Inflammatory macrophage treated with lipopolysaccharide for 1 hour (primary cell): ENCODE measurements around the gene HECW1.
"Not testable (repeated sequence)": the region's sequence is repeated elsewhere in the genome, so short reads cannot be mapped to it uniquely, and the experiment has no call there.

Experiments
- DNase-seq, 2 donors: peaks; one replicate each; pipeline ENCODE4 v3.0.0-alpha.2; 2020 to 2022

HECW1 gene

DNA sequence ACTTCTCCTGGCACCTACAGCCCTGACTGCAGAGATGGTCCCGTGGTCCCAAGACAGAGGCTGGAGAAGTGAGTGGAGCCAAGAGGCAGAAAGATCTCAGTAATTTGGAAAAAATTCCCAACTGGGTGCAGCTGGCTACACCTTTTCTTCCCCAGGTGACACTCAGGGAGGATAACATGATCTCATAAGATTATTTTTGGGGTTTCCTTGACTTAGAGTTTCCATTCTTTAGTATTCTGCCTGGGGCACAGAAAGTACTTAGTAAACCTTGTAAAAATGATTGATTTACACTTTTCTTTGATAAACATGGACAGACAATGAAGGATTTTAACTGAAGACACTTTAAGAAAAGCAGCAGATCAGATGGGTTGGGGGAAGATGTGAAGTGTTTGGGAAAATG is 38.6 kb downstream of the HECW1 start:
- DNase-seq: no peak

DNA sequence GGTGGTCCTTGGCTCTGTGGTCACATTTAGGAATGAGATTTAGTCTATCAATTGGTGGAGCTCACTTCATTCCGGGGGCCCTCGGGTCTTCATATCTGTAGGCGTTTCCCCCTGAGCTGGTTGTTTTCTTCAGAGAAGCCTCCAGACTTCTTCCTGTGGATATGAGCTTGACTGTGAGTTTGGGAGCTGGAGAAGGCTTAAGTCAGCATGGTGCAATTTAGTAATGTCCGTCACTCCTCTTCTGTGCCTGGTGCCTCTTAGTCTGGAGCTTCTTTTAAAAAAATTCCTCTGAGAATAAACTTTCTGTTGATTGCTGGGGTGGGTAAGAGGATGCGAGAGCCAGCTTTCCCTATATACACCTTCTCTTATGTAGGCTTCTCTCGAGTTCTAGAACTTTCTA is 40.2 kb downstream of the HECW1 start:
- no peak for DNase-seq

- no peak for DNase-seq
Observed at GRCh38 chr7:43155636-43156035, 43.2 kb downstream of the HECW1 start.

- DNase-seq: no peak
Observed at GRCh38 chr7:43163885-43164284, 51.4 kb downstream of the HECW1 start.

GRCh38 chr7:43164757-43165156 is 52.3 kb downstream of the HECW1 start:
- peak; percentile 84 to 95 for DNase-seq

GRCh38 chr7:43166686-43167085 is 54.2 kb downstream of the HECW1 start:
- DNase-seq: peak in 1 of 2 donors; percentile 27

DNA sequence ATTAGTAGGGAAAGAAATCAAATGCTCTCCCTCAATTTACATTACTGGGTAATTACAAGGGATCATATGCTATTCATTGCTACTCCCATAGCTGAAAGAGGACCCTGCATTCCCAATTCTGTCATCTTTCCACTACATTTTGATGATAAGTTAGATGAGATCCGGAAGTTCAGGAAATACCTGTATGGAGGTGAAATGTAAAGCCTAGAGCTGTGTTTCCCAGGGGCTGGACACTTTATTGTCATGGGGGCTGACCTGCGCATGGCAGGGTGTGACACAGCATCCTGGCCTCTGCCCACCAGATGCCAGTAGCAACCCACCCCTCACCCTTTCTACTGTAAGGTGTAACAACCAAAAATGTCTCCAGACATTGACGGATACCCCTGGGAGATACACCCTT is 56.6 kb downstream of the HECW1 start:
- no peak for DNase-seq

GRCh38 chr7:43170571-43170970 is 58.1 kb downstream of the HECW1 start:
- DNase-seq: no peak

DNA sequence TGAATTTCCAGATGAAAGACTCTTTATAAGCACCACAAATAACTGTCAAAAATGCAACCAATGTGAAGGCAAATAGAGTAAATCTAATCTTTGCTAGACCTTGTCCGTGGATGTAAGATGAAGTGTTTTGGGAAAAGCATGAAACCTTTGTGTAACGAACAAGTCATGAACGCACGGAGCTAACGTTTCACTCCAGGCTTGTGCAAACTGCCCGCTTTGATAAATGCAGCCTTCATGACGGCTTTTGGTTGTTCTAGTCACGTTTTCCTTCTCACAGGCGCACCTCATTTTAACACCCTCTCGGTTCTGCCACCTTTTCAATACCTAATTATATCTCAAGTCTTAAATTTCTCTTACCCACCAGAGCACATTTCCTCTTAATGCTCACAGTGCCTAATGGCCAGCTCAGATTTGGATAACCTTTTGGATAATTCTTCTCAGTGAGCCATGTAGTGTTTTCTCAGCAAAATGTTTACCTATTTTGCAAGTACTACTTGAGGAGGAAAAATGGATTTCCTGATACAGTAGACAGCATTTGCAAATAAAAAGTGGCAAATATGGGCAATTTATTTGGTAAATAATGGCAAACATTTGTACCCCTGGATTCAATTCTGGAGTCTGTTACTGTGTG is 63.2 kb downstream of the HECW1 start:
- DNase-seq: no peak

DNA sequence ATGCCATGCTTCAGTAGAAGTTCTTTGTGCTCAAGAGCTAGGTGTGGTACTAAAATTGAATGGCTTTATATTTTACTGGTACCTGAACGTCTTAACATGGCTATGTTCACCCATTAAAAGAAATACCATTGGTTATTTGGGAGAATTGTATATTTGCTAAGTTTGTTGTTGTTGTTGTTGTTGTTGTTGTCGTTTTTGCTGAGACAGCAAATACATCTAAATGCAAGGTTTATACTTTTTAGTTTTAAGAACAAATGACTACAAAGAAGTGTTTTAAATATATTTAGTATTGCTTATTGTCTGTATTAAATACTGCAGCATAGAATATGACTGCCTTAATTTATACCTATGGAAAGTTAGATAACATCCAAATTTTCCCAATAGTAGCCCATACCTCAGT is 66.9 kb downstream of the HECW1 start:
- no peak for DNase-seq

- no peak for DNase-seq
Observed at GRCh38 chr7:43192806-43193460, 80.5 kb downstream of the HECW1 start.

DNA sequence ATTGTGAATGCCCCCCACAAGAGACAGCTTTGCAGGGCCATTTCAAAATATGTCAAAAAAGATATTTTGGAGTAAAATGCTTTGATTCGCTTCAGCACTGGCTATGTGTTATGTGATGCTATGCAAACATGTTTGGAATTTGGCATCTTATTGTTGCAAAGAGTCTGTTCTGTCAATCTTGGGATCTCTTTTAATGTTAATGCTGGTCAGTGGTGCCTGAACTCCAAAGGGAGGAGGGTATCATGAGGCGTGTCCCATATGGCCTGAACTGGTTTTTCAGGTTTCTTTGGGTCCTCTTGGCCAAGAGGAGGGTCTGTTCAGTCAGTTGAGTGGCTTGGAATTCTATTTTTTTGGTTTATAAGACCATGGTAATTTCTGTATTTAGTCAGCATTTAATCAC is 81.4 kb downstream of the HECW1 start:
- DNase-seq: no peak

GRCh38 chr7:43195256-43195655 is 82.8 kb downstream of the HECW1 start:
- no peak for DNase-seq

DNA sequence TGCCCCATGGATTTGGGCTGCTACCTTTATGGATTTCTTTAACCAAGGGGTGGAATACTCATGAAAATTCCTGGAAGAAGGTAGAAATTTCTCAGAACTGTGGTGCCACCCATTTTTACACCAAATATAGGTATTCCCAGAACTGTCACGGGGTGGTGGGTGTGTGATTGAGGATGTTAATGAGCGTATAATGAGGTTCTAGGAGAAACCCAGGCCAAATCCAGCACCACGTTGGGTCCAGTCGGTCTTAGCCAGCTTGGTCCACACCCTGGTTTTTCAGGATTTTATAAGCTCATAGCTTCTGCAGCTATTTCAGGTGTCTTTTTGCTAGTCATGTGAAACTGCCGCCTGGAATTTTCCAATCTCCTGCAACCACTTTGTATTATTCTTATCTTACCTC is 83.3 kb downstream of the HECW1 start:
- DNase-seq: no peak

- DNase-seq: no peak
Observed at GRCh38 chr7:43196379-43196778, 83.9 kb downstream of the HECW1 start.

DNA sequence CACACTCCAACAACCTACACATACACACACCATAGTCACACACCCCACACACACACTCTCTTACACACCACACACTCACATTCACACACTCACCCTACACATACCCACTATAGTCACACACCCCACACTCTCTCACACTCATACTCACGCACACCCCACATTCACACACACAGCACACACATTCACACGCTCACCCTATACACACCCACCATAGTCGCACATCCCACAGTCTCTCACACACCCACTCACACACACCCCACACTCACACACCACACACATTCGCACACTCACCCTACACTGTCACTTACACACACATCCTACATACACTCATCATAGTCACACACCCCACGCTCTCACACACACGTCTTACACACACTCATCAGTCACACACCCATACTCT is 85.6 kb downstream of the HECW1 start:
- no peak for DNase-seq

GRCh38 chr7:43198599-43199090 is 86.2 kb downstream of the HECW1 start:
- no peak for DNase-seq

DNA sequence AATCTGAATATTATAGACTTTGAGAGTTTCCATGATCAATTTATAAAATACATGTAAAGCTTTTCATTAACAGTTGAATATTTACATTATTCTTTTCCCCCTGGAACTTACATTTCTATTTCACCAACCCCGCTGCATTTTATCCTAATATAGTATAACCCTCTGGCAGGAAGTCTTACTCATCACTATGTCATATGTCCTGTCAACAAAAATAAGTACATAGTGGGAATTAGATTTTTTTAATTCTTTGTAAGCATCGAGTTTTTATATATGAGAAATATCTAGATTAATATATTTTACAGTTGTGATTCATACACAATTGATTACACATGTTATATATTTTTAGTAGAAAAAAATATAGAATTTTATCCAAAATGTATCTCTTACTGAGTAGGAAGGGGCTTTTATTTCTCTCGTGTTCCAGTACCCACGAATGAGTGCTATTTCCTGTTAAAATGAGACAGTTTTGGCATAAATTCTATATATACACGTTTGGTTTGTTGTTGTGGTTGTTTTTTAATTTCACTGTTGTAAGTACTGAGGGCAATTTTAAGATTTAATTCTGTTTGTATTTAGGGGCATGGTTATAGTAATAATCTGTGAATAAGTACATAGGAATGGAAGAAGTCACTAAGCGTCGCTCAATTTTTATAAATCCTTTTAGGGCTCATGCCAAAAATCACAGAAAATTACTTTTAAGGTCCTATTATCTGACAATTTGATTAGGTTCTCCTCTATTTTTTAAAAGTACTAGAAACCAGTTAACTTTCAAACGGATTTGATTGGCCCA is 87.1 kb downstream of the HECW1 start:
- no peak for DNase-seq

DNA sequence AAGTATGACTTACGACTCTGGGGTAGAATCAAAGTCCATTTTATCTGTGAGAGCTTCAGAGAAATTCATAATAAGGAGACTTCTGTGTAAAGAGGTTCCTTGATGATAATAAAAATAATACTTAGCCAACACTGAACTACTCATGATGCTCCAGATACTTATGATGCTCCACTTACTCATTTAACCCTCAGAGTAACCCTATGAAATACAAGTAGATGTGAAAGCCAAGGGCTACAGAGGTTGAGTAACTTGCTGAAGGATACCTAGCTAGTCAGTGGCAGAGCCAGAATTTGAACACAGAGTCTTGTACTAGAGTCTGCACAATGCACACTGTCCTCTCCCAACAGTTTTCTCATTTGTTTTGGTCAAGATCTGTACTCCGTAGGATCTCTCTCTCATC is 89.5 kb downstream of the HECW1 start:
- no peak for DNase-seq

- no peak for DNase-seq
Observed at GRCh38 chr7:43204081-43204480, 91.6 kb downstream of the HECW1 start.

DNA sequence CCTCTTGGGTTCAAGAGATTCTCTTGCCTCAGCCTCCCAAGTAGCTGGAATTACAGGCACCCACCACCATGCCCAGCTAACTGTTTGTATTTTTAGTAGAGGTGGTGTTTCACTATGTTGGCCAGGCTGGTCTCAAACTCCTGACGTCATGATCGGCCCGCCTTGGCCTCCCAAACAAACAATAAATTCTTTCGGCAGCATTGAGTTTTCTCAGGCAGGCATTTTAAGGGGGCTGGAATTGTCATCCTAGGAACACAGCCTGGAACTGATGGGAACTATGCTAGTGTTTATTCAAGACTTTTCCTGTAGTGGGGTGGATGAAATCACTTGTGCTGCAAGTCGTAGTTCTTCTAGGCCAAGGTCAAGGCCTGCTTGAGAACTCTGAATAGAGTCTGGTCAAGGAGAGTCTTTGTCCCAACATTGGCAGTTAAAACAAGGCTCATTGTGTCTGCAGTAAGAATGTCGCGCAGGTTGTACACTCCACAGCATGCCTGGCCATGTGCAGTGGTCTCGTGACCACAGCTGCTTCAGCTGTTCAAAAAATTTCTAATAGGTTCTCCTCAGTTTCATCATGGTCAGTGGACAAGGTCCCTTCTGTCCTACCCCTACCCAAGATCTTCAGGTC is 92.8 kb downstream of the HECW1 start:
- DNase-seq: no peak

DNA sequence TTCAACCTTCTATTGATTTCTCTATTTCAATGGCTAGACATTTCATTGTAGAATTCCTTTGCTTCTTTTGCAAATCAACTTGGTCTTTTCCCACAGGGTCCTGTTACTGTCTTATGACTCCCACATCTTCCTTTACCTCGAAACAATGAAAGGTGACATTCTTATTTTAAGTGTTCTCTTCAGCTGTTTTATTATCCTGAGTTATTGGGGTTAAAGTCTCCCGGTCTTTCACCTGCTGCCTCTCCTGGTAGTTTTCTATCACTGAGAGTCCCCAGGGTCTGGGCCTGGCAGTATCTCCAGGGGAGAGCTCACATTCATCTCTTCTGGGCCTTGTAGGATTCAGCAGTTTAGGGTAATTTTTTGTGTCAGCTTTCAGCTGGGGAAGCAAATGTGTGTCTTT is 95.8 kb downstream of the HECW1 start:
- DNase-seq: no peak

GRCh38 chr7:43210539-43210938 is 98.1 kb downstream of the HECW1 start:
- DNase-seq: not testable (repeated sequence)

DNA sequence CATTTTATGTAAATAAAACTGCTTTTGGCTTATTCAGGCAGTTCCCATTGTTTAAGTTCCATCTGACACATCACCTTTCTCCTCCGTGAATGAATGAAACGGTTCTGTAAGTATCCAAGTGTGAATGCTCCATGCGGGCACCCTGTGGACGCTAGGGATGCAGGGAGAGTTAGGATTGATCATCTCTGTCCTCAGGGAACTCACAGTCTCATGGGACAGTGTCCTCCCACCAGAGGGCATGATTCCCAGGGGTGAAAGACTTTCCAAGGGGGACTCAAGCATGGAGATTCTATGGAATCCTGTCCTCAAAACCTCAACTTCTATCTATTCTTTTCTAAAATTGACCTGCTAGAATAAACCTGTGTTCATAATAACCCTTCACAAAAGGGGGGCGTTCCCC is 98.8 kb downstream of the HECW1 start:
- no peak for DNase-seq
